HG03045 (cell line): ENCODE data around the gene SEC14L6.
"Not testable (repeated sequence)": the region's sequence is repeated elsewhere in the genome, so short reads cannot be mapped to it uniquely, and the experiment has no call there.

Experiments used
- ATAC-seq: cut with Tn5 transposase; IDR thresholded peaks from one replicate; pipeline ENCODE4 v1.9.1; 2021; ENCODE audit warnings: mild to moderate bottlenecking, moderate library complexity; ENCODE audit not compliant: unreplicated experiment

The SEC14L6 gene

GRCh38 chr22:30567277-30567676, 20.7 kb upstream of the SEC14L6 start:
- not testable (repeated sequence) for ATAC-seq

GRCh38 chr22:30566125-30566524, 19.6 kb upstream of the SEC14L6 start:
- ATAC-seq, result no peak

- no peak for ATAC-seq
Observed at GRCh38 chr22:30565341-30565740, 18.8 kb upstream of the SEC14L6 start.

- ATAC-seq, result no peak
Observed at GRCh38 chr22:30564761-30565119, 18.2 kb upstream of the SEC14L6 start.

- ATAC-seq, result no peak
Observed at GRCh38 chr22:30564045-30564760, 17.7 kb upstream of the SEC14L6 start.

GRCh38 chr22:30562366-30562765, 15.8 kb upstream of the SEC14L6 start:
- no peak for ATAC-seq

- no peak for ATAC-seq
Observed at GRCh38 chr22:30561402-30562189, 15.1 kb upstream of the SEC14L6 start.

GRCh38 chr22:30560643-30561202, 14.2 kb upstream of the SEC14L6 start:
- not testable (repeated sequence) for ATAC-seq

GRCh38 chr22:30559889-30560288, 13.3 kb upstream of the SEC14L6 start:
- ATAC-seq, result no peak

GRCh38 chr22:30557243-30557642, 10.7 kb upstream of the SEC14L6 start:
- no peak for ATAC-seq

GRCh38 chr22:30556388-30556787, 9.8 kb upstream of the SEC14L6 start:
- no peak for ATAC-seq

- no peak for ATAC-seq
Observed at GRCh38 chr22:30555282-30556210, 9.0 kb upstream of the SEC14L6 start.

GRCh38 chr22:30553971-30554370, 7.4 kb upstream of the SEC14L6 start:
- ATAC-seq, result no peak

GRCh38 chr22:30552719-30553118, 6.2 kb upstream of the SEC14L6 start:
- ATAC-seq, result no peak

- not testable (repeated sequence) for ATAC-seq
Observed at GRCh38 chr22:30551813-30552212, 5.3 kb upstream of the SEC14L6 start.

GRCh38 chr22:30547188-30547587, 647 bp upstream of the SEC14L6 start:
- ATAC-seq, result no peak

GRCh38 chr22:30542811-30543188, 3.7 kb downstream of the SEC14L6 start:
- ATAC-seq, result no peak

- ATAC-seq, result no peak
Observed at GRCh38 chr22:30541961-30542810, 4.4 kb downstream of the SEC14L6 start.

GRCh38 chr22:30541511-30541910, 5.0 kb downstream of the SEC14L6 start:
- ATAC-seq, result not testable (repeated sequence)

- ATAC-seq, result no peak
Observed at GRCh38 chr22:30539368-30539767, 7.2 kb downstream of the SEC14L6 start.
